A172 (cell line): ENCODE results near the gene RAB33A. TPM values are rescaled to one million over a fixed set of nuclear protein-coding genes. Genes with fewer than 3 reads are reported as not detected.

ENCODE experiments used
- total RNA-seq: library from RNA; depleted of rRNA; stranded (reverse); fragments of >200 nt; shearing (Covaris generic); gene quantifications from 2 replicates; pipeline ENCODE4 v1.2.3, GENCODE V29; 2014; rRNA removed

Gene RAB33A
- total RNA-seq, 1 experiment from 2014 or later: not detected

Other genes starting within 250 kb of the RAB33A start
- gene BCORL1, start 189.3 kb upstream of the RAB33A start, total RNA-seq: 0.48 and 0.74 TPM in 2 replicates
- gene ELF4, start 61.5 kb upstream of the RAB33A start, total RNA-seq: 8.0 and 8.6 TPM in 2 replicates
- 18.5 and 21.1 TPM in 2 replicates for gene AIFM1, start 6.1 kb upstream of the RAB33A start, total RNA-seq
- gene ZNF280C, start 96.9 kb downstream of the RAB33A start, total RNA-seq: 3.3 and 4.6 TPM in 2 replicates
- gene SLC25A14, start 168.0 kb downstream of the RAB33A start, total RNA-seq: 8.8 and 9.3 TPM in 2 replicates
- not detected in 2 replicates for gene GPR119, start 213.7 kb downstream of the RAB33A start, total RNA-seq
- gene RBMX2, start 230.0 kb downstream of the RAB33A start, total RNA-seq: 10.4 and 15.6 TPM in 2 replicates